Metanephros (tissue), 2 donors: Measurements from ENCODE around the gene RALGAPA2. TPM values are rescaled to one million over a fixed set of nuclear protein-coding genes. Genes with fewer than 3 reads are reported as not detected.

Source experiments
- small RNA-seq: library from RNA; depleted of rRNA; stranded (forward); fragments of <200 nt; gene quantifications from one replicate; pipeline ENCODE3, GENCODE V24; 2014; ENCODE audit warnings: low replicate concordance
- total RNA-seq: library from RNA; depleted of rRNA; stranded (reverse); fragments of >200 nt; gene quantifications from one replicate; pipeline ENCODE4 v1.2.3, GENCODE V29; 2014

Gene RALGAPA2
- total RNA-seq, result 25.2 TPM

DNA sequence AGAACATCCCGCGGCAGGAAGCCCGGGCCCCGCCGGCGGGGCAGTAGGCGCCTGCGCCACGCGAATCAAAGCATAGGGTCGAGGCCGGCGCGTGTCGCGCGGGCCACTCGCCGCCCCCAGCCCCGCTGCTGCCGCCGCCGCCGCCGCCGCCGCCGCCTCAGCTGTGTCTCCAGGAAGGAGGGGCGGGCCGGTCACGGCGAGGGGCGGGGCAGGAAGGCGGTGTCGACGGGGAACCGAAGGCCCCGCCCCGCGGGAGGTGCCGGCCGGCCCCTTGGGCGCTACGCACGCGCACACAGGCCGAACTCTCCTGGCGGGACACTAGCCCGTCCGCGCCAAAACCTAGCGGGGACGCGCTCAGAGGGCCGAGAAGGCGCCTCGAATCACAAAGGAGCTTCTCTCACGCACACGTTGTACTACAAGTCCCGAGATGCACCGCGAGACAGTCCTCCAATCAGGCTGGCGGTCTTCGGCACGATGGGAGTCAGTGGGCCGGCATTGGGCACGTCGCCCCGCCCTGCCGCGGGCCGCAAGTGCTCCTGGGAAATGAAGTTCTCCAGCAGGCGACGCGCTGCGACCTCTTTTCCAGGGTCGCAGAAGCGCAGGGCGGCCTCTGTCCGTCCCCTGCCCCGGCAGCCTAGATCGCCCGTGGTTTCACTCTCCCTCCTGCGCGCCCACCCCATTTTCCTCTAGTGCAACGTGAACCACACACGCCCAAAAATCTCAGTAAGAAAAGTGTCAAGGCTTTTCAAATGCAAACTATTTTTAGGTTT, at the start of gene RALGAPA2:
TSS of gene RALGAPA2 (minus strand) at position 171 of the 770 bp plus-strand sequence. CDS start at position 7, 164 bp downstream.

DNA sequence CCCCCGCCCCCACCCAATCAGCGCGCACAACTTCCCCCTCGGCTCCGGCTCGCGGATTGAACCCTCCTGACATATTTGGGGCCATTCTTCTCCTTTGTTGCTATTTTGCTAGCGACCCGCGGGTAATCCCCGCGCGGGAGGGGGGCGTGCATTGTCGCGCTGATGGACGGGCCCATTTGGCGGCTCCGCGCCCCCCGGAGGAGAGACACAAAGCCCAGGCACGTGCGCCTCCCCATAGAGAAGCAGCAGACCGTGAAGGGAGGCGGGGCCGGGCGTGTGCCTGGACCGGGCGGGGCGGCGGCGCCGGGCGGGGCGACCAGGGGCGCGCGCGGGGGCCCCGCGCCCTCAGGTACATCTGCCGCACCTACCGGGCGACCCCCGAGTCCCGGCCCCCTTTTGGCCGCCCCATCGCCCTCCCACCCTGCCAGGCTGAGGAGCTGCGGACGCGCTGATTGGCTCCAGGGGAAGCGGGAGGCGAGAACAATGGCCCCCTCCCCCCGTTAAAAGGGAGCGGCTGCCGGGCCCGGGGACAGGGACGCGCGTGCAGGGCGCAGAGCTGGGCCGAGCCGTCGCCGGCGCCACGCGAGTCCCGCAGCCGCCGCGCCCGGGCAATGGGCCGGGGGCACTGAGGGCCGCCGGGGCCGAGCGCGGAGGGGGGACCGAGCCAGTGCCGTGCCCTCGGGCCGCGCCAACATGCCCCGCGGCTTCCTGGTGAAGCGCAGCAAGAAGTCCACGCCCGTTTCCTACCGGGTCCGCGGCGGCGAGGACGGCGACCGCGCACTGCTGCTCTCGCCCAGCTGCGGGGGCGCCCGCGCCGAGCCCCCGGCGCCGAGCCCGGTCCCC, 344.6 kb downstream of the RALGAPA2 start, which contains the start of gene INSM1:
TSS of gene INSM1 (plus strand) at position 530 of the 843 bp plus-strand sequence. CDS start at position 694, 164 bp downstream.

Small RNA genes within 50 kb of the gene (small RNA-seq; reads per million reads assigned to genes)
- gene EIF4E2P1, result not detected
- gene RN7SL607P, result 0.09 reads per million
